Mesenchymal stem cell (in vitro differentiated cells and primary cell): ENCODE results near the gene SLC47A1.
A peak's percentile ranks its signal among the peaks of the same experiment; 100 is the strongest.
"Not testable (repeated sequence)": the region's sequence is repeated elsewhere in the genome, so short reads cannot be mapped to it uniquely, and the experiment has no call there.

Experiments used
- DNase-seq: peaks from one replicate; pipeline ENCODE4 v3.0.0-alpha.2; 2013
- H2AFZ ChIP-seq: one replicate; pipeline ENCODE4 v1.6.1; 2013; ENCODE audit warnings: low read depth, mild to moderate bottlenecking, control low read depth, inconsistent platforms, low read length, moderate library complexity
- H2AK5ac ChIP-seq: 2 replicates; pipeline ENCODE4 v1.6.1; 2013; ENCODE audit warnings: low read length, moderate library complexity, mild to moderate bottlenecking, inconsistent platforms; ENCODE audit not compliant: severe bottlenecking
- H2BK120ac ChIP-seq: one replicate; pipeline ENCODE4 v1.6.1; 2013; ENCODE audit warnings: low read depth, mild to moderate bottlenecking, inconsistent platforms, low read length, moderate library complexity
- H2BK12ac ChIP-seq, 2 experiments: one replicate each; pipeline ENCODE4 v1.6.1; 2013; ENCODE audit warnings: inconsistent platforms in 2 of 2, low read length in 2 of 2, mild to moderate bottlenecking in 2 of 2, moderate library complexity in 2 of 2, control low read depth in 1 of 2
- H2BK15ac ChIP-seq: one replicate; pipeline ENCODE4 v1.6.1; 2013; ENCODE audit warnings: mild to moderate bottlenecking, low read depth, inconsistent platforms; ENCODE audit not compliant: poor library complexity, severe bottlenecking
- H2BK5ac ChIP-seq: 2 replicates; pipeline ENCODE4 v1.6.1; 2013; ENCODE audit warnings: low read depth, mild to moderate bottlenecking, low read length, control low read depth, inconsistent platforms; ENCODE audit not compliant: poor library complexity, severe bottlenecking
- H3K14ac ChIP-seq, 2 experiments: one replicate each; pipeline ENCODE4 v1.6.1; 2013; ENCODE audit warnings: inconsistent platforms in 2 of 2, low read length in 2 of 2, control low read depth in 1 of 2, mild to moderate bottlenecking in 1 of 2, moderate library complexity in 1 of 2
- H3K18ac ChIP-seq, 2 experiments: one replicate each; pipeline ENCODE4 v1.6.1; 2013; ENCODE audit warnings: inconsistent platforms in 2 of 2, low read length in 2 of 2, control low read depth in 1 of 2, low read depth in 1 of 2, mild to moderate bottlenecking in 1 of 2
- H3K23ac ChIP-seq, 2 experiments: one replicate each; pipeline ENCODE4 v1.6.1; 2013; ENCODE audit warnings: inconsistent platforms in 2 of 2, low read length in 2 of 2, mild to moderate bottlenecking in 2 of 2, moderate library complexity in 2 of 2, control low read depth in 1 of 2
- H3K27ac ChIP-seq: 2 replicates; pipeline ENCODE4 v1.5.1; 2013; ENCODE audit warnings: mild to moderate bottlenecking, moderate library complexity, low read length, control low read depth, inconsistent platforms; ENCODE audit not compliant: poor library complexity, severe bottlenecking
- H3K27me3 ChIP-seq, 2 experiments: 2 replicates each; pipeline versions ENCODE4 v1.6.1 to v1.7.0; 2013; ENCODE audit warnings: low read length in 2 of 2, mild to moderate bottlenecking in 2 of 2, moderate library complexity in 2 of 2, control low read depth in 1 of 2, inconsistent platforms in 1 of 2; ENCODE audit not compliant: control insufficient read depth in 1 of 2, insufficient read depth in 1 of 2
- H3K36me3 ChIP-seq, 2 experiments: 2 replicates each; pipeline versions ENCODE4 v1.6.1 to v1.7.0; 2013; ENCODE audit warnings: low read length in 2 of 2, control low read depth in 1 of 2, inconsistent platforms in 1 of 2, low read depth in 1 of 2, mild to moderate bottlenecking in 1 of 2; ENCODE audit not compliant: insufficient read depth in 2 of 2, control insufficient read depth in 1 of 2
- H3K4ac ChIP-seq, 2 experiments: one replicate each; pipeline ENCODE4 v1.6.1; 2013; ENCODE audit warnings: inconsistent platforms in 2 of 2, low read length in 2 of 2, mild to moderate bottlenecking in 2 of 2, moderate library complexity in 2 of 2, control low read depth in 1 of 2, low read depth in 1 of 2
- H3K4me1 ChIP-seq: 2 replicates; pipeline ENCODE4 v1.6.1; 2013; ENCODE audit warnings: low read depth, low read length, control low read depth; ENCODE audit not compliant: control insufficient read depth, insufficient read depth
- H3K4me2 ChIP-seq: 2 replicates; pipeline ENCODE4 v1.6.1; 2013; ENCODE audit warnings: low read length, mild to moderate bottlenecking, inconsistent platforms; ENCODE audit not compliant: poor library complexity, severe bottlenecking
- H3K4me3 ChIP-seq, 2 experiments: 2 replicates each; pipeline versions ENCODE4 v1.5.1 to v1.7.0; 2013; ENCODE audit warnings: low read length in 2 of 2, mild to moderate bottlenecking in 2 of 2, control low read depth in 1 of 2, low read depth in 1 of 2; ENCODE audit not compliant: insufficient read depth in 1 of 2
- H3K79me1 ChIP-seq: replicated peaks from 2 replicates; pipeline ENCODE4 v1.6.1; 2013; ENCODE audit warnings: mild to moderate bottlenecking, control low read depth, low read length, inconsistent platforms; ENCODE audit not compliant: poor library complexity, severe bottlenecking
- H3K9ac ChIP-seq: 2 replicates; pipeline ENCODE4 v1.7.0; 2013; ENCODE audit warnings: mild to moderate bottlenecking, low read length, moderate library complexity
- H3K9me3 ChIP-seq: 2 replicates; pipeline ENCODE4 v1.7.0; 2013; ENCODE audit warnings: mild to moderate bottlenecking, low read length; ENCODE audit not compliant: control insufficient read depth
- H4K8ac ChIP-seq: one replicate; pipeline ENCODE4 v1.6.1; 2013; ENCODE audit warnings: inconsistent platforms, mild to moderate bottlenecking, low read length, moderate library complexity
- H4K91ac ChIP-seq: one replicate; pipeline ENCODE4 v1.6.1; 2013; ENCODE audit warnings: mild to moderate bottlenecking, low read length, inconsistent platforms
- WGBS: methylation state at CpG from one replicate; pipeline ENCODE4 v1.1.7; 2013; ENCODE audit warnings: mixed read lengths; 5-methylcytosine and 5-hydroxymethylcytosine counted together

Gene SLC47A1

GRCh38 chr17:19523690-19524089 is 10.0 kb upstream of the SLC47A1 start:
- no peak overlapping the region for H2BK120ac ChIP-seq
- H3K4me3 ChIP-seq = no peak overlapping the region
- H3K14ac ChIP-seq = no peak overlapping the region
- no peak overlapping the region for H2AFZ ChIP-seq
- no peak overlapping the region for H3K27ac ChIP-seq
- H3K23ac ChIP-seq = no peak overlapping the region
- no peak overlapping the region for H2BK15ac ChIP-seq
- H3K4me1 ChIP-seq = no peaks in the 10 kb centered on the region
- H2BK12ac ChIP-seq = no peak overlapping the region
- H4K8ac ChIP-seq = peak overlapping the region; percentile 13
- no peaks in the 10 kb centered on the region for H3K36me3 ChIP-seq
- H3K27me3 ChIP-seq = peaks cover 0 to 10% of the 10 kb centered on the region in 2 experiments
- H2BK5ac ChIP-seq = no peak overlapping the region
- no peak for DNase-seq
- H3K4me2 ChIP-seq = no peak overlapping the region
- no peak overlapping the region for H2AK5ac ChIP-seq
- WGBS = 83% methylated on average over 7 of the region's 9 CpGs
- no peak overlapping the region for H3K18ac ChIP-seq
- H3K9me3 ChIP-seq = no peaks in the 10 kb centered on the region
- no peak overlapping the region for H4K91ac ChIP-seq
- H3K4ac ChIP-seq = no peak overlapping the region
- H3K9ac ChIP-seq = no peak overlapping the region
- no peaks in the 10 kb centered on the region for H3K79me1 ChIP-seq

DNA sequence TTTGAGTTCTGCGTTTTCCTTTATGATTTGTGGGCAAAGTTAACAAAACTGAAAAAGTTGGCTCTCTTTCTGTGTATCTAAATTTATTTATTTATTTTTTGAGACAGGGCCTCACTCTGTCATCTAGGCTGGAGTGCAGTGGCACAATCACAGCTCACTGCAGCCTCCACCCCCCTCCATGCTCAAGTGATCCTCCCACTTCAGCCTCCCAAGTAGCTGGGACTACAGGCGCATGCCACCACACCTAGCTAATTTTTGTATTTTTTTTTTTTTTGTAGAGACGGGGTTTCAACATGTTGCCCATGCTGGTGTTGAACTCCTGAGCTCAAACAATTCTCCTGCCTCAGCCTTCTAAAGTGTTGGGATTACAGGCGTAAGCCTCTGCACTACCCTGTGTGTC is 6.7 kb upstream of the SLC47A1 start:
- H3K18ac ChIP-seq, H3K27ac ChIP-seq, H3K4me2 ChIP-seq, H2AK5ac ChIP-seq, H3K23ac ChIP-seq, H2BK12ac ChIP-seq, DNase-seq, H2BK5ac ChIP-seq, H2BK15ac ChIP-seq, H4K8ac ChIP-seq, H3K4me1 ChIP-seq, H4K91ac ChIP-seq, H3K4me3 ChIP-seq, H3K4ac ChIP-seq, H2BK120ac ChIP-seq, H3K14ac ChIP-seq, H3K36me3 ChIP-seq, H3K79me1 ChIP-seq, H2AFZ ChIP-seq, H3K9me3 ChIP-seq: not testable (repeated sequence)
- Histone ChIP-seq H3K27me3 (peaks cover 0 to 18% of the 10 kb centered on the region in 2 experiments), H3K9ac (peak overlapping the region; percentile 77)
- 89% methylated on average over 2 of the region's 4 CpGs for WGBS

- Histone ChIP-seq H2BK120ac (no peak overlapping the region), H3K4me1 (peaks cover 15% of the 10 kb centered on the region), H3K9ac (no peak overlapping the region), H3K79me1 (no peaks in the 10 kb centered on the region), H2AFZ (no peak overlapping the region), H3K23ac (no peak overlapping the region), H3K14ac (no peak overlapping the region), H2BK5ac (peak overlapping the region; percentile 51), H3K4me3 (no peak overlapping the region), H3K18ac (no peak overlapping the region), H4K8ac (no peak overlapping the region), H3K9me3 (no peaks in the 10 kb centered on the region), H3K36me3 (no peaks in the 10 kb centered on the region), H3K27me3 (peaks cover 15 to 47% of the 10 kb centered on the region in 2 experiments), H3K4me2 (no peak overlapping the region), H3K4ac (no peak overlapping the region), H3K27ac (no peak overlapping the region), H4K91ac (no peak overlapping the region), H2BK15ac (peak overlapping the region; percentile 80), H2BK12ac (no peak overlapping the region), H2AK5ac (no peak overlapping the region)
- WGBS = 89% methylated on average over 8 of the region's 8 CpGs
- no peak for DNase-seq
Observed at GRCh38 chr17:19531780-19532501, 1.7 kb upstream of the SLC47A1 start.

DNA sequence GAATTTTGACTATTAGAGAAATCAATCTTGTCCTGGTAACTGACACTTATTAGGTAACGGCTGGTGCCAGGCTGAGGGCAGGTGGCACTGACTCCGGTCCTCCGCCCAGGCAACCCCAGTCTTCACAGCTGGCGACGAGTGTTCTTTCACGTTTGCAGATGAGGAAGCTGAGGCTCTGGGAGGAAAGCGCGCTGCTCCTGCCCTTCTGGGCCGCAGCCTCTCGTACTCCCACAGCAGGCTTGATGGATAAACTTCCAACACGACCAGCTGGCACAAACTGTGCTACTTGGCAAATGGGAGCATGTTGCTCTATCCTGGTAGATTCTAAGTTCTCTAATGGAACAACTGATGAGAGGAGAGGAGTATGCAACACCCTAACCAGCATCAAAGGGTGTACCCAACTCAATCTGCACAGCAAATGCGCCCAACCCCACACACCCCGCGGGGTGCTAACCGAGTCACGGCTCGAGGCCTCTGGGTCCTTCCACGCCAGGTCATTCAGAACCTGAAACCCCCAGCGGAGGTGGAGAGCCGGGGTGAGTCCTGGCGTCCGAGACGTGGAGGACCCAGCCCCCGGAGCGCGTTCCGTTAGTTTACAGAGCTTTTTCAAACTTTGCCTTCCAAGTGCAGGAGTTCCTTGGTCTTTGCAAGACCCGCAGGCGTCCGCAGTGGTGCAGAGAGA is 477 bp upstream of the SLC47A1 start:
- H2AFZ ChIP-seq = no peak overlapping the region
- H2BK15ac ChIP-seq = no peak overlapping the region
- H3K23ac ChIP-seq = no peak overlapping the region

More for the DNA sequence above, 477 bp upstream of the SLC47A1 start:
- Histone ChIP-seq H3K9me3 (no peaks in the 10 kb centered on the region), H3K4me3 (peak overlapping the region in 1 of 2 experiments; percentile 76), H2BK12ac (no peak overlapping the region), H2BK120ac (no peak overlapping the region), H3K9ac (peak overlapping the region; percentile 14), H3K27me3 (peaks cover 23 to 60% of the 10 kb centered on the region in 2 experiments), H2BK5ac (no peak overlapping the region), H2AK5ac (no peak overlapping the region), H3K18ac (no peak overlapping the region), H3K27ac (no peak overlapping the region), H3K14ac (no peak overlapping the region), H3K4me1 (peaks cover 15% of the 10 kb centered on the region), H3K36me3 (no peaks in the 10 kb centered on the region), H4K91ac (no peak overlapping the region), H3K4me2 (peak overlapping the region; percentile 66), H3K79me1 (no peaks in the 10 kb centered on the region), H3K4ac (no peak overlapping the region), H4K8ac (no peak overlapping the region)
- WGBS = 31% methylated on average over 29 of the region's 30 CpGs
- no peak for DNase-seq
